ENCODE results near the gene RAB20. TPM values are rescaled to one million over a fixed set of nuclear protein-coding genes. Genes with fewer than 3 reads are reported as not detected.
"Not testable (repeated sequence)": the region's sequence is repeated elsewhere in the genome, so short reads cannot be mapped to it uniquely, and the experiment has no call there.

The RAB20 gene
- total RNA-seq, 1 donor from 2014 or later = 10.3 TPM

DNA sequence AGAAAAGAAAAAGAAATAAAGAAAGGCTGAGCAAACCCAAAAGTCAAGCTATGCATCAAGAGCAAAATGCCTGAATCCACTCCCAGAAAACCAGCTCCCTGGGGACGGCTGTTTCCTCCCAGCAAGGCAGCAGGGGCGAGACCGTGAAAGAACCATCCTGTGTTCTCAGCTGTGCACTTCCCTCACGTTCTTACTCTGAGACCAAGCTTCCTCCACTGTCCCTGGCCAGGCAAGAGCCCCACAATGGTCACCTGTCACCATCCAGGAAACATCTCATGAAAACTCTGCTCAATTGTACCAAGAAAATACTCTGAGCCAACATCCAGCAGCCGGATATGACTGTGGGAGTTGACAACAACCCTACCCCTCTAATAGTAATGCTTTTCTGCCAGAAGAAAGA, 22.9 kb downstream of the RAB20 start:
- DNase-seq (peak; percentile 72), ATAC-seq (peak; percentile 45)
- intact Hi-C loops (cut with micrococcal nuclease) = no loop called here

DNA sequence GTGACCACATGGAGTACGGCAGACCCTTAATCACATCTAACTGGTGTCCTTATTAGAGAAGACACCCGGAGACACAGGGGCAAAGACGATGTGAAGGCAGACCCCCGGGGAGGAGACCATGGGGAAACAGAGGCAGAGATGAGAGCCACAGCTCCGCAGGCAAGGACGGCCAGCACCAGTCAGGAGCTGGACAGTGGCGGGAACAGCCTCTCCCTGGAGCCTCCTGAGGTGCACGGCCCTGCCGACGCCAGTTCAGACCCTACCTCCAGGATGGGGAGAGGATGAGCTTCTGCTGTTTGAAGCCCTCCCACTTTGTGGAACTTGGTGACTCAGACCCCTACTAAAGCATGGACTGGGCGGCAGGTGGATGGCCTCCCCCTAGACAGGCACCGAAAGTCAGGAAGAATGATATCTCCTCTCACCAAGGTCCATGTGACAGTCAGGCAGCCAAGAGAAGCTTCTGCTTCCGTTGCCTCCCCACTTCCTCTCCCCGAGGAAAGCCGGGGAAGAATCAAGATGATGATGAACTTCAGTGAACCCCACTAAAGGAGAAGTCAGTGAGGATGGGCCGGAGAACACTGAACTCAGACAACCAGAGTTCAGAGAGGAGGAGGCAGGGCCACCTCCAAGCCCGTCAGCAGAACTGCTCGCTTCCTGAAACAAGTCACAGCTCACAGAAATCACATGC, 25.4 kb downstream of the RAB20 start:
- intact Hi-C loops (cut with micrococcal nuclease) = no loop called here
- no peak for DNase-seq
- peak; percentile 68 for ATAC-seq

- ATAC-seq = no peak
- intact Hi-C loops (cut with micrococcal nuclease) = no loop called here
- no peak for DNase-seq
Measured at GRCh38 chr13:110535526-110535925, 26.0 kb downstream of the RAB20 start.

DNA sequence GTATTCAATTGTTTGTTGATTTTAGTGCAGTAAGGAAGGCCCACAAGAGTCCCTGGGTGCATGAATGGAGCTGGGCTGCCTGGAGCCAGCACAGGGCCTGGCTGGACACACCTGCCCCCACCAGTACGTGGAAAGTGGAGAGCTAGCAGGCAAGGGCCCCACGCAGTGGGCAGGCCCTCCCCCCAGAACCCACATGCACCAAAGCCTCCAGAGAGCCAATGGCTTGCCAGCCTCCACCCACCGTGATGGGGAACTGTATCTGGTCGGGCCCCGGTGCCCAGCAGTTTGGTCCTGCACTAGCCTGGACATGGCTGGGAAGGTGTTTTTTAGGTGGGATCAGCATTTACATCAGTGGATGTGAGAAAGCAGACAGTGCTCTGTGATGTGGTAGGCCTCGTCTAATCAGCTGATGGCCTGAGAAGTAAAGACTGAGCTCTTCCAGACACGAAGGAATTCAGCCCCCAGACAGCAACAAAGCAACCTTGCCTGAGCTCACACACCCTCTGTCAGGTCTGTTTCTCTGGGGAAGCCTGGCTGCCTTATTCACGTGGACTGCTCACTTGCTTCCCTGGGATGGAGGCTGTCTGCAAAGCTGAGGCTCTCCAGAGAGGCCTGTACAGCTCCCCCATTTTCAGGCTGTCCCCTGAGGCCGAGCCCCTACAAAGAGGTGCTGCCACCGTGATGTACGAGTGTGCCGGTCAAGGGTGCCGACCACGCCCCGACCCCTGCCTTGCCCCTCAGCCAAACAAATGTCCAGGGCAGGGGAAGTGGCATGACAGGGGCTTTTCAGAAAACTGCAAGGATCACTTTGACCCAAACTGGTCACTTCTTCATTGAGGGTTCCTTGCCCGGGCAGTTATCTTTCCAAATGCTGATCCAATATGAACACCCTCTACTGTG, 27.5 kb downstream of the RAB20 start:
- ATAC-seq = no peak
- intact Hi-C loops (cut with micrococcal nuclease) = no loop called here
- no peak for DNase-seq

- ATAC-seq; intact Hi-C loops (cut with micrococcal nuclease); DNase-seq: not testable (repeated sequence)
Measured at GRCh38 chr13:110532258-110532657, 29.3 kb downstream of the RAB20 start.

DNA sequence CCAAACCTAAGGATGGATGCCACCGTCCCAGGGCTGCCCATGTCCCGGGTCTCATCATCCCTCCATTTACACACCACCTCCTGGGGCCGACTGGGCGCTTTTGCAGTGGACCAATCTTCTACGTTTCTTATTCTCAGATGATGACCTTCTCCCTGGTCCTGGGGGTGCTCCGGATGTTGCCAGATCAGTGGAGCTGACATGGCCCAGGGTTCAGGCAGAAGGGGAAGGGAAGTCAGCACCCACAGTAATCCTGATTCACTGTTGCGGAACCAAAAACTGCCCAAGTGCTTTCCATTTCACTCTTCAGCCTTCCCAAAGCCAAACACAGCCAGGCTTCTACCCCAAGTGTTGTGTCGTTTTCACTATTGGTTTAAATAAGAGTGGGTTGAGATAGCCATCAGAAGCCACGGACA, 29.8 kb downstream of the RAB20 start:
- intact Hi-C loops (cut with micrococcal nuclease) = no loop called here
- ATAC-seq = no peak

GRCh38 chr13:110531100-110531499, 30.4 kb downstream of the RAB20 start:
- intact Hi-C loops (cut with micrococcal nuclease) = no loop called here
- ATAC-seq (no peak), DNase-seq (no peak)

More for the DNA sequence above, 29.8 kb downstream of the RAB20 start:
- no peak for DNase-seq

GRCh38 chr13:110529522-110530311, 31.8 kb downstream of the RAB20 start:
- DNase-seq = no peak
- ATAC-seq = no peak
- intact Hi-C loops (cut with micrococcal nuclease) = no loop called here

DNA sequence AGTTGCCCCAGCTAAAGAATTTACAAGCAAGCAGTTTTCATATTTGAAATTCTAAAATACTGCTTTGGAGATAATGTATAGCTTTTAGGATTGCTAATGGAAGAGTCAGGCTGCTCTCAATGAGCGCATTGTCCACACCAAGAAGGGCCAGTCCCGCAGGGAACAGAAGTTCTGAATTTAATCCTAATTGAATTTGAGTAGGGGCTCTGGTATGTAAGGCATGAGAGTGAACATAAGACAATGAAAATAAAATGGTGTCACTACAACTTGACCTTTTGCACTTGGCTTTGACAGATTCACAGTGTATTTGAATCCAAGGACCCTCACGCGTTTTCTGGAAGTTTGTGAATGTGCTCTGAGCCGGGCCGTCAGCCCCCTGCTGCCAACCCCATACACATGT, 32.6 kb downstream of the RAB20 start:
- DNase-seq (no peak), ATAC-seq (no peak)
- intact Hi-C loops (cut with micrococcal nuclease) = no loop called here

GRCh38 chr13:110528371-110528770, 33.2 kb downstream of the RAB20 start:
- ATAC-seq (no peak), DNase-seq (no peak)
- intact Hi-C loops (cut with micrococcal nuclease) = no loop called here

DNA sequence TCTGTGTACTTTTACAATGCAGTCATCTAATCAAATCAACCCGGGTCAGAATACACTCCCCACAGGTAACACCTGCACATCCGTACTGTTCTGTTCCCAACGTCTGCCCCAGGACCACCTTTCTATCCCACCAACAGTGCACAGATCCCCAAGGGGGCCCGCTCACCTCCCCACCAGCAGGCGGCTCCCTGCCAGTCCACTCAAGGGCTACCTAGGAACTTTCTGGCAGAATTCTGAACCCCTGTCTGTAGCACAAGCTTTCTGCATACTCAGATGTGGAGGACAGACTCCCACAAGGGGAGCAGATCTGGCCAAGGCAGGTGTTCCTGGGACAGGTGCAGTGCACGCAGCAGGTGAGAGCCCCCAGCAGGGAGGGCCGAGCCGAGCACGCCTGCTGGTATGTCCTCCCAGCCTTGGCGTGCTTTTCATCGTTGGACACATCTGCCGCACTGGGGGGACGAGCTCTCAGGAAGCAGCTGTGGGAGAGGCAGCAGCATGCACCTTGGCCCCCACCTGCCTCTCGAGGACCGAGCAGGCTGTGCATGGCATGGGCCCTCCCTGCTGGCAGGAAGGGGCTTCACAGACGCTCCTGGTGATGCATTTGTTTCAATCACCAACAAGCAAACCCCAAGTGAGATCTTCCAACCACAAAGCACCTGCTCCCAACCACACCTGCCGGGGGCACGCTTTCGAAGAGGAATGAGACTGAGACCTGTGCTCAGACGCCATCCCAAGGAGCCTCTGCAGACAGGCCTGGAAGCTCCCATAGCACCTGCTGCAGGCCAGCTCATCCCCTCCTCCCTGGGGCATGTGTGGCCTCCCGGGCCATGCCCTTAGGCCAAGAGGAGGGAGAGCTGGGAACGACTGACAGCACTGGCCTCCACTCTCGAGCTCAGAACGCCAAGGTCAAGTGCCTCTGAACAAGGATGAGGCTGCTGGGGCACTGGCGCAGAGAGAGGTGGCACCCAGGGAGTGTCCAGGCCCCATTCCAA, 35.9 kb downstream of the RAB20 start:
- ATAC-seq (peak; percentile 74), DNase-seq (peak; percentile 69)
- intact Hi-C loops (cut with micrococcal nuclease) = no loop called here

DNA sequence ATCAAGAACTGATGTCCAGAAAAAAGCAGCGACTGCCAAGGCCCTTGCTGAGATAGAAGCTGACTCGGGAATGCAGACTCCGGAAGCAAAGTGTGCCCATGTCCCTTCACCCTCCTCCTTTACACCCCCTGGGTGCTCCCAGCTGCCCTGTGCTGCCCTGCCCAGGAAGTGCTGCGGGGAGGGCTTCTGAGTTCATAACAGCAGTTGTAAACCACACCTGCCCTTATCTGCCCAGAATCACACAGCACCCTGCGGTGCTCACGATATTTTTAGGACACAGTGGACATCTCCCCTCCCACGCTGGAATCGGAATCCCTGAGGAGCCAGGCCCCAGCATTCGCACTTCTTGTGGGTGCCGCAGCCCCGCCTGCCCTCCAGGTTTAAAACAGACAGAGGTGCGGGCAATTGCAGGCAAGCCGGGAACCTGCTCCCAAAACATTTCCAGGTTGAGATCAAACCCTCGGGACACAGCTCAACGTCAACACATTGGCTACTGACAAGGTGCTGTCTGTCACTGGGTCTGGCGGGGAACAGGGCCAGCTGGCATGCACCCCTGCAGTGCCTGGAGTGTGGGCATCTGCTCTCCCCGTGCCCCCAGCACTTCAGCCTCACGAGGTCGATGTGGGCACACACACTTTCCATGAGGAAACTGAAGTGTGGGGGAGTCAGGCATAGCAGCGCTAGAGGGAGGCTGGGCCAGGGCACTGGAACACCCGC, 36.8 kb downstream of the RAB20 start:
- ATAC-seq (peak; percentile 78), DNase-seq (peak; percentile 93)
- intact Hi-C loops (cut with micrococcal nuclease) = no loop called here

DNA sequence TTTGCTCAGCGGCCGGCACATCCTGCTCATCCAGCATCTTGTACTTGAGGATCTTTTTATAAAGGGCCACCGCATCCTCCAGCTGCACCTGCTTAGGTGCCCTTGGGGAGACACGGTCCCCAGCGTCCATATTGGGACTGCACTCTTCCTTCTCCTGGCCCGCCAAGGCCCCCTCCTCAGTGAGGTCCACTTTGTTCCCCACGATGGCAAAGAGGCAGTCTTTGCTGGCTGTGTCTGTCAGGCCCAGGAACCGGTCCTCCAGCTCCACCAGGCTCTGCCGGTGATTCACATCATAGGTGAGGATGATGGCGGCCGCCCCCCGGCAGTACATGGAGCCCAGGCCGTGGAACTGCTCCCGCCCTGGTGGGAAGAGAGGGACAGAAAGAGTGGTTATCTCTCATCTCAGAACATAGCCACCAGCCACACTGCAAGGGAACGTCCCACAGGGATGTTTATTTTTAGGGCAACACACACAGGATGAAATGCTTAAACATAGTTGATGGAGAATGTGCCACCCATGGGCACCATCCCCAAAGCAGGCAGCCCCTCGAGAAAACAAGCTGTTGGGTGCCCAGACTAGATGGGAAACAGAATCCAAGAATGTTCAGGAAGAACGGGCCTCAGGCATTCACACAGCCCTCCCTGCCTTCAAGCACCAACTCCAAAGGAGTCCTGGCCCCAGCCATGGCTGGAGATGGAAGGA, 37.5 kb downstream of the RAB20 start:
- intact Hi-C loops (cut with micrococcal nuclease) = no loop called here
- peak; percentile 3 for ATAC-seq
- no peak for DNase-seq

GRCh38 chr13:110523180-110523579, 38.3 kb downstream of the RAB20 start:
- no peak for ATAC-seq
- DNase-seq = no peak
- intact Hi-C loops (cut with micrococcal nuclease) = no loop called here

DNA sequence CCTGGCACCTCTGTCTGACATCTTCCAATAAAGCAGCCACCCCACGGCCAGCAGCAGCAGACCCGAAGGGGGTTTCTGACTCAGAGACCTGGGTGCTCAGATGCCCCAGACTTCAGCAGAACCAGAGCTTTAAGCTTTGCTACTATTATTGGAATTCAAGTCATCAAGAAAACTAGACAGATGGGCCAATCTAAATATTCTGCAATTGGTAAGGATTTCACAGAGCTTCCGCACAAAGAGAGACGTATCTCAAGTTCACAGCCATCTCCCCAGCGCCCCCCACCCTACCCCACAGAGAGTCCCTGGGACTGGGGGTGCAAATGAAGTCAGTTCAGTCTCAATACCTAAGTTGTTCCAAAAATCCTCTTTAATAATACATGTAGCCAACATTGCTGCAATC, 38.8 kb downstream of the RAB20 start:
- no peak for ATAC-seq
- no peak for DNase-seq
- intact Hi-C loops (cut with micrococcal nuclease) = no loop called here

GRCh38 chr13:110521946-110522345, 39.6 kb downstream of the RAB20 start:
- DNase-seq (no peak), ATAC-seq (no peak)
- intact Hi-C loops (cut with micrococcal nuclease) = no loop called here

DNA sequence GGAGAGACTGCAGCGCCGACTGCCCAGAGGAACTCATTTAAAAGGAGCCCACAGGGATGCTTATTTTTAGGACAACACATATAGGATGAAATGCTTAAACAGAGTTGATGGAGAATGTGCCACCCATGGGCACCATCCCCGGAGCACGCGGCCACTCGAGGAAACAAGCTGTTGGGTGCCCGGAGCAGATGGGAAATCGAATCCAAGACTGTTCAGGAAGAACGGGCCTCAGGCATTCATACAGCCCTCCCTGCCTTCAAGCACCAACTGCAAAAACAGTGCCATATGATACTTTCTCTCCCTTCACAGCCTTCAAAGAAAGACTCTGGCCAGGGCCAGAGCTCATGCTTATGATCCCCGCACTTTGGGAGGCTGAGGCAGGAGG, 40.2 kb downstream of the RAB20 start:
- DNase-seq (no peak), ATAC-seq (no peak)
- intact Hi-C loops (cut with micrococcal nuclease) = no loop called here

Data from left ventricle myocardium superior (tissue), 1 donor.